HG03520 (cell line): ENCODE measurements around the gene FABP7.

Experiments
- ATAC-seq: cut with Tn5 transposase; IDR thresholded peaks from one replicate; pipeline ENCODE4 v1.9.1; 2021; ENCODE audit warnings: mild to moderate bottlenecking, moderate library complexity; ENCODE audit not compliant: unreplicated experiment

FABP7 gene

GRCh38 chr6:122755901-122756300 lies 23.6 kb upstream of the FABP7 start:
- no peak for ATAC-seq

- peak; percentile 96 for ATAC-seq
Observed at GRCh38 chr6:122758927-122759334, 20.6 kb upstream of the FABP7 start.

- no peak for ATAC-seq
Observed at GRCh38 chr6:122760330-122760729, 19.2 kb upstream of the FABP7 start.

GRCh38 chr6:122766256-122766655 lies 13.3 kb upstream of the FABP7 start:
- no peak for ATAC-seq

GRCh38 chr6:122770835-122771601 lies 8.5 kb upstream of the FABP7 start:
- ATAC-seq, result no peak

GRCh38 chr6:122772724-122773415 lies 6.6 kb upstream of the FABP7 start:
- no peak for ATAC-seq

GRCh38 chr6:122775975-122776374 lies 3.5 kb upstream of the FABP7 start:
- no peak for ATAC-seq

GRCh38 chr6:122778302-122778701 lies 1.2 kb upstream of the FABP7 start:
- no peak for ATAC-seq

- ATAC-seq, result no peak
Observed at GRCh38 chr6:122778985-122779661, 393 bp upstream of the FABP7 start.

GRCh38 chr6:122780114-122780513 lies 598 bp downstream of the FABP7 start:
- no peak for ATAC-seq

GRCh38 chr6:122781716-122782115 lies 2.2 kb downstream of the FABP7 start:
- no peak for ATAC-seq

GRCh38 chr6:122783401-122783800 lies 3.9 kb downstream of the FABP7 start:
- no peak for ATAC-seq

GRCh38 chr6:122785891-122786290 lies 6.4 kb downstream of the FABP7 start:
- no peak for ATAC-seq

GRCh38 chr6:122787721-122788120 lies 8.2 kb downstream of the FABP7 start:
- ATAC-seq, result no peak

- ATAC-seq, result no peak
Observed at GRCh38 chr6:122788208-122788607, 8.7 kb downstream of the FABP7 start.

- ATAC-seq, result no peak
Observed at GRCh38 chr6:122788663-122789181, 9.2 kb downstream of the FABP7 start.

GRCh38 chr6:122789182-122790027 lies 9.9 kb downstream of the FABP7 start, which contains the start of gene SMPDL3A:
SMPDL3A (plus strand) TSS chr6:122789258; CDS start chr6:122789347, 89 bp downstream.
- ATAC-seq, result peak; percentile 59

GRCh38 chr6:122790028-122790422 lies 10.5 kb downstream of the FABP7 start:
- ATAC-seq, result no peak

- ATAC-seq, result no peak
Observed at GRCh38 chr6:122790423-122791309, 11.2 kb downstream of the FABP7 start.

GRCh38 chr6:122791310-122791679 lies 11.8 kb downstream of the FABP7 start:
- no peak for ATAC-seq
